GM21723 (cell line): ENCODE measurements around the gene TRANK1.
"Not testable (repeated sequence)": the region's sequence is repeated elsewhere in the genome, so short reads cannot be mapped to it uniquely, and the experiment has no call there.

ENCODE experiments used
- ATAC-seq: cut with Tn5 transposase; IDR thresholded peaks from one replicate; pipeline ENCODE4 v1.9.1; 2021; ENCODE audit warnings: mild to moderate bottlenecking, moderate library complexity; ENCODE audit not compliant: unreplicated experiment

TRANK1 gene

DNA sequence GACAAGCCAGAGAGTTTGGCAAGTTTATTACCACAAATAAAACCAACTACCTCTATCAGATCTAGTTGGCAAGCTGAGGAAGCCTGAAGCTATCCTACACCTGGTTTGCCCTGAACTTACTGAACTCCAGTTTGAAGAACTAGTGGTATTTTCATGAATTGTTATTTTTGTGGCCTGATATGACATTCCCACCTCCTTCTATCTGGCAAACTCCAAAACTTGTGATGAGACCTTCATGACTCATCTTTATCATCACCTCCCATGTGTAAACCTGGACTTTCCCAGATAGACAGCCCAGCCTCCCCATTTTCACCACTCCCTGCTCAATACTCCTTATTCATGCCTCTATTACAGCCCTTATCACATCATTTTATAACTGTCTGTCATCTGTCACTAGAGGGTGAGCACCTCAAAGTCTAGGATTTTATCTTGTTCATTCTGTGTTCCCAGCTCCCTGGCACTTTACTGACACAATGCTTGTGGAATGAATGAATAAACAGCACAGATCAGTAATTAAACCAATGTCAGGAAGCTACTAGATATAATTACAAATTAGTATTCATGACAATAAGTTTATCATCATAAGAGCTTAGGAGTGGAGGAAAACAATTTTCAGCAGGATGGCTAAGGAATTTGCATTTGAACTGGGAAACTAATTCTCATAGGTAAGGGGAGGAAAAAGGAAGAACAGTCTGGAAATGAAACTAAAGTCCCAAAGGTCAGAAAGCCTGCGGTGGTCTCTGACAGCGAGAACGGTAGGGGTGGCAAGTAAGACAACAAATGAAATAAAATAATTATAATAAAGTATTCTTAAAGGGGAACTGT lies 13.2 kb upstream of the TRANK1 start:
- no peak for ATAC-seq

- no peak for ATAC-seq
These were observed 12.2 kb upstream of the TRANK1 start for GRCh38 chr3:36957063-36957462.

DNA sequence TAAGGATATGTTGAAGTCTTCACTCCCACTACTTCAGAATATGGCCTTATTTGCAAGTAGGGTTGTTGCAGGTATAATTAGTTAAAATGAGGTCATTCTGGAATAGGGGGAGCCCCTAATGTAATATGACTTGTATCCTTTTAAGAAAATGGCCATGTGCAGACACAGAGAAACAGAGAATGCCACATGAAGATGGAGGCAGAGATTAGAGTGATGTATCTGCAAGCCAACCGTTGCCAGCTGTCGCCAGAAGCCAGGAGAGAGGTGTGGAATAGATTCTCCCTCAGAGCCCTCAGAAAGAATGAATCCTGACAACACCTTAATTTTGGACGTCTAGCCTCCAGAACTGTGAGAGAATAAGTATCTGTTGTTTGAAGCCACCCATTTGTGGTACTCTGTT lies 11.3 kb upstream of the TRANK1 start:
- no peak for ATAC-seq

DNA sequence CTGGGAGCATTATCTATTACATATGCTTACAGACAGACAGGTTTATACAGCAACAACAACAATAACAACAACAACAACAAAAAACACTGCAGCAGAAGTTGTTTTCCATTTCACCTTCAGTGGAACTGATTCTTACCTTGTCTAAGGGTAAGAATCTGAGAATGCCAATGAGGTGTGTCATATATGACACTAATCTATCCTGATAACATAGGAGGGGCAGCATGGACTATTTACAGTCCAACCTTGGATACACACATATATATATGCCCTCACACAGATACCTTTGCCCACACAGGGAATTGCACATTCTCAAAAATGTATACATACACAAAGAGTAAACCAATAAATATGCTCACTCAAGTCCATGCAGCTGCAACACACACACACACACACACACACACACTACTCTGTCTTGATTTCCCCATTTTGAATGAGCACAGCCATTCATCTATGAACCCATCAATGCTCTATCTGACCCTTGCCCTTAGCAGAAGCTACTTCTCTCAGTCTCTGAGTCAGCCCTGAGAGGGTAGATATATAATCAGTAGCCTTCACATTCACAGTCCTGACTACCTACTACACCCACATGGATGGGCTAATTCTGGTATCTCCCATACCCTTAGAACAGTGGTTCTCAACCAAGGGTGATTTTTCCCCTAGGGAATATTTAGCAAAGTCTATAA lies 9.7 kb upstream of the TRANK1 start:
- ATAC-seq, result no peak

- ATAC-seq, result not testable (repeated sequence)
These were observed 3.0 kb upstream of the TRANK1 start for GRCh38 chr3:36947814-36948213.

- no peak for ATAC-seq
These were observed 603 bp upstream of the TRANK1 start for GRCh38 chr3:36945333-36945980.

DNA sequence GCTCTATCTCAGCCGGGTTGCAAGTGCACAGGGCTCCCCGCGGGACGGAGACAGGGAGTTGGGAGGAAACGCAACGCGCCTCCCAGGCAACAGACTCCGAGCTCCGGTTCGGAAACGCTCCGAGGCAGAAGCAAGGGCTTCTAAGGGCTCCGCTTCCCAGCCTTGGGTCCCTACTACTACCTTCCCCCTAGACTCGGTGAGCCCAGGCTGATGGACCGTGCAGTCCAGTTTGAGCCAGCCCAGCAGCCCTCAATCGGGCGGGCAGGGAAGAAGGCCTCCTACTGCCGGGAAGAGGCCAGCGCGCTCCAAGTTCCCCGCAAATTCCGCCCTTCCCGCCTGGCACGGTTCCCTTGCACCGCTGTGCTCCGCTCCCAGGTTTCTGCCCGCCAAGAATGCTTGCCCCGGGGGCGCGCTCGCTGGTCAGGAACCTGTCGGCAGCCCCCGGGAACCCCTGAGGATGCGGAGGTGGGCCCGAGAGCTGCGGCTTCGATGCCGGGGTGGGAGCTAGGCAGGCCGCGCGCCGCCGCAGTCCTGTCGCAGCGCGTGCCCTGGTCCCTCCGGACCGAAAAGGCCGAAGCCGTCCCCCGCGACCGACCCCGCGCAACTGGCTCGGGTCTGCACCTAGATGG lies 728 bp downstream of the TRANK1 start:
- peak; percentile 61 for ATAC-seq

GRCh38 chr3:36943601-36944000 lies 1.3 kb downstream of the TRANK1 start:
- ATAC-seq, result no peak

GRCh38 chr3:36942638-36943248 lies 2.1 kb downstream of the TRANK1 start:
- ATAC-seq, result no peak

DNA sequence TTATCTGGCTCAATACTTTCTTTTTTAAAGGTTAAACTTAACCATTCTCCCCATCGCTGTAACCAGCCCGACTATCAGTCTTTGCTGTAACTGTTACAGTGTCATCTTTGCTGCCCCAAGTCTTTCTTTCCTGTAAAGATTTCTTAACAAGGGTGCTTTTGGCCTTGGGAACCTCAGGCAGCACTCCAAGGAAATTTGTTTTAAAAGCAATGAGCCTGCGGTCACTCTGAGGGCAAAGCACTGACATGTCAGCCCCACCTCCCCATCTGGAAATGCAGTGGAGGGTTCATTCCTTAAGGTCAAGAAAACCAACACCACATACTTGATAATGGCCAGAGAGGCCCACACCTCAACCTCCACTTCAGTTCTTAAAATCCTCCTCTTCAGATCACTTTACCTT lies 3.2 kb downstream of the TRANK1 start:
- no peak for ATAC-seq

- ATAC-seq, result no peak
These were observed 3.7 kb downstream of the TRANK1 start for GRCh38 chr3:36941162-36941561.

DNA sequence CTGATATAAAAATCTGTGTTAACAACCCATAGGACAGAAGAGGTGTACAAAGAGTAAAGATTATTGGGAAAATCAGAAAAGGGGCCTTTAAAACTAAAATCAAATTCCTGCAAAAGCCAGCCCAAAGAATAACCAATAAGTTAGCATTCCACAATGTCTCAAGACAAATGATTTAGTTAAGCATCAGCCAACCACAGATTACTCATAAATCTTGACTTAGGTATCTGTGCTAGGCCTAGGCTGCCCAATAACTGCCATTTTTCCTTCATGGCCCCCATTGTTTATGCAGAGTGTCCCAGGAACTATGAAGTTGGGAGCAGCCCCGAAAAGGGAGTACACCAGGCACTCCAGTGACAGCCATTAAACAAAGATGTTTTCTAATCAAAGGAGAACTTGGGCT lies 7.4 kb downstream of the TRANK1 start:
- no peak for ATAC-seq

DNA sequence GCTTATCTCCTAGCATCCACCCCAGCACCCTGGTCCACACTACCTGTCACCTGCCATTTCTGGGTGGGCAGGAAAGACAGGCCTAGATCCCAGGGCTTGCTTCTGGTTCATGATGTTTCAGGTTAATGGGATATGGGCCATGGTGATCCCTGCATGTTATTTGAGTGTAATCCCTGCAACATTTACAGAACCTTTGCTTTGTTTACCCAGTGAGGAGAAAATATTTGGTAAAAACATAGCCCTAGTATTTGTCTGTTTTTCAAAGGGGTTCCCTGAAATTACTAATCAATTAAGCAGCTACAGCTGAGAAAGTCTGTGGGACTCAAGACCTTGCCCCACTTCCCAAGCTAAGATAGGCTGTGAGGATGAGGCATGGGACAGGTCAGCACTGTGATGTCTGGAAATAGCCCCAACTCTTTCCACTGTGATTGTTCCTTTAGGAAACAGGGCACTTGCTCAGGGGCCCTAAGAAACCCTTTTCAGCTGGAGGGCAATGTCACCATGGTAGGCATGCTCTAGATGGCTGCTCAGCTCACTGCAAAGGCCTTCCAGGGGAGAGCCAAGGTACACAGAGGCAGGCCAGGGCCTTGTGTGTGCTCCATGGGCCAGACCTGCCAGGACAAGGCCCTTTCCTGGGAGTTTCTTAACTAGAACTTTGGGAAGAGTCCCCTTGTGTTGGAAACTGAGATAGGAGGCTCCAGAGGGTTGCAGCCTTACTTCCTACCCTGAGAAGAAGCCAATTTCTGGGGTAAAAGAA lies 11.1 kb downstream of the TRANK1 start:
- ATAC-seq, result no peak

GRCh38 chr3:36931424-36931823 lies 13.4 kb downstream of the TRANK1 start:
- ATAC-seq, result not testable (repeated sequence)

DNA sequence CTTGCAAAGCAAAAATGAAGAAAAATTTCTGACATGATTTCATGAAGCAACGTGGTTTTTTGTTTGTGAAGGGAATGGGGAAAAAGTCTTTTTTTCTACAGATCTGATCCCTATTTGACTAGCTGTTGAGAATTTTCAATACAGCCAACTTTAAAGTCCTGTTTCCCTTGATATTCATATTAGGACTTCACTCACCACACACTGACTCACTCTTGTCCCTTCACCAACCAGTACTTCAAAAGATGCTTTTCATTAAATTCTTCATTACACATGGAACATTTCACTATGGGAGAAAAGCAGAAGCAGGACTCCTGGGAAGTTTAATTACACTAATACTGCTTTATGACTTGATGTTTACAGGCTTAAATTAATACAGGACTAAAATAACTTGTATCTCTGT lies 16.6 kb downstream of the TRANK1 start:
- no peak for ATAC-seq

DNA sequence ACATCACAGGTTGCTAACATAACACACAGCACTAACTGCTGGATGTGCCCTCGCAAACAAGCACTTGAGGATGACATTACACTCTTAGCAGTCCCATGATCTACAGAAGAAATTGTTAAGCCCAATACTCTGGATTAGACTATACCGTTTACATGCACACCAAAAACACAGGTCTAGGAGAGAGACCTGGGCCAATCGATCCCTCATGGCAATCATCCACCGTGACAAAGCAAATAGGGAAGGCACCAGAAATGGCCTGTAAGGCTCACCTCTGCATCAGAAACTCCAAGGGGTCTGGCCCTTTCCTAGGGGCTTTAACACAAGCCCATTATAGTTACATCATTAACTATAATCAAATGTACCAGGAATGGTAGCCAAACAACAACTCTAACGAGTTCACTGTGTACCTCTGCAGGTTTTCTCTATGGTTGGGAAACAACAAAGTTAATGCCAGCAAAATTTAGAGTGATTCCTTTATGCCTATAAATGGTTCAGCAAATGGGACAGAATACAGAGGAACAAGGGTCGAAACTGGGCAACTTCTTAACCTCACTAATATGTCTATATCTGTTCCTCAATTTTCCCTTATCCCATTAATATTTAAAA lies 18.5 kb downstream of the TRANK1 start:
- ATAC-seq, result no peak

- no peak for ATAC-seq
These were observed 19.9 kb downstream of the TRANK1 start for GRCh38 chr3:36924744-36925521.

GRCh38 chr3:36923981-36924743 lies 20.7 kb downstream of the TRANK1 start:
- no peak for ATAC-seq
